Head of caudate nucleus (tissue), 42 donors: Measurements from ENCODE around the gene STARD8.
"Not testable (repeated sequence)": the region's sequence is repeated elsewhere in the genome, so short reads cannot be mapped to it uniquely, and the experiment has no call there.

Experiments used
- DNase-seq, 42 donors: peaks; one replicate each; pipeline versions ENCODE4 v3.0.0 to v3.0.0-alpha.2; 2020 to 2021; ENCODE audit warnings: mixed read lengths in 7 of 42
- intact Hi-C: fragments of 100-400 bp; cut with DNase I; formaldehyde crosslinking; loops from one replicate; pipeline ENCODE4 v1.15.0; 2022

STARD8 gene

GRCh38 chrX:68652326-68653170 is 5.1 kb downstream of the STARD8 start:
- intact Hi-C loops: no loop called here
- DNase-seq: no peak

- DNase-seq: no peak
- intact Hi-C loops: no loop called here
Measured at GRCh38 chrX:68654693-68655092, 7.2 kb downstream of the STARD8 start.

GRCh38 chrX:68656473-68656872 is 9.0 kb downstream of the STARD8 start:
- intact Hi-C loops, DNase-seq: not testable (repeated sequence)

- intact Hi-C loops: no loop called here
- DNase-seq: no peak
Measured at GRCh38 chrX:68658530-68658929, 11.1 kb downstream of the STARD8 start.

GRCh38 chrX:68659385-68659784 is 11.9 kb downstream of the STARD8 start:
- no peak for DNase-seq
- intact Hi-C loops: no loop called here

GRCh38 chrX:68659786-68660185 is 12.3 kb downstream of the STARD8 start:
- intact Hi-C loops: no loop called here
- DNase-seq: no peak

- intact Hi-C loops: no loop called here
- DNase-seq: no peak
Measured at GRCh38 chrX:68660746-68661145, 13.3 kb downstream of the STARD8 start.

- peak in 7 of 42 donors; percentile 5 to 41 (median 21) for DNase-seq
- intact Hi-C loops: no loop called here
Measured at GRCh38 chrX:68665502-68665901, 18.0 kb downstream of the STARD8 start.

GRCh38 chrX:68666580-68666979 is 19.1 kb downstream of the STARD8 start:
- DNase-seq: peak in 7 of 42 donors; percentile 16 to 42 (median 26)
- intact Hi-C loops: no loop called here

GRCh38 chrX:68669094-68669860 is 21.8 kb downstream of the STARD8 start:
- intact Hi-C loops: no loop called here
- no peak for DNase-seq

- intact Hi-C loops: no loop called here
- DNase-seq: no peak
Measured at GRCh38 chrX:68669871-68670270, 22.4 kb downstream of the STARD8 start.

- intact Hi-C loops: no loop called here
- no peak for DNase-seq
Measured at GRCh38 chrX:68671221-68671620, 23.8 kb downstream of the STARD8 start.

GRCh38 chrX:68672581-68673318 is 25.3 kb downstream of the STARD8 start:
- intact Hi-C loops: no loop called here
- DNase-seq: no peak

- DNase-seq: no peak
- intact Hi-C loops: no loop called here
Measured at GRCh38 chrX:68675571-68675970, 28.1 kb downstream of the STARD8 start.

- intact Hi-C loops: no loop called here
Measured at GRCh38 chrX:68676335-68676734, 28.9 kb downstream of the STARD8 start.

GRCh38 chrX:68677998-68678397 is 30.5 kb downstream of the STARD8 start:
- no peak for DNase-seq
- intact Hi-C loops: no loop called here

More at GRCh38 chrX:68676335-68676734, 28.9 kb downstream of the STARD8 start:
- DNase-seq: no peak

GRCh38 chrX:68681443-68681941 is 34.0 kb downstream of the STARD8 start:
- no peak for DNase-seq
- intact Hi-C loops: no loop called here

- intact Hi-C loops: no loop called here
- DNase-seq: no peak
Measured at GRCh38 chrX:68682790-68683189, 35.3 kb downstream of the STARD8 start.

- no peak for DNase-seq
Measured at GRCh38 chrX:68683580-68683979, 36.1 kb downstream of the STARD8 start.

More at GRCh38 chrX:68683580-68683979, 36.1 kb downstream of the STARD8 start:
- intact Hi-C loops: no loop called here
